Ammon's horn (tissue), 1 donor: ENCODE data around the gene HES3.

Experiments used
- DNase-seq: peaks from one replicate; pipeline ENCODE4 v3.0.0-alpha.2; 2016; ENCODE audit warnings: low spot score

Gene HES3

GRCh38 chr1:6280761-6281451 is 36.9 kb downstream of the HES3 start:
- no peak for DNase-seq

- DNase-seq: no peak
Measured at GRCh38 chr1:6281511-6282402, 37.8 kb downstream of the HES3 start.

- DNase-seq: no peak
Measured at GRCh38 chr1:6282577-6283270, 38.7 kb downstream of the HES3 start.

- no peak for DNase-seq
Measured at GRCh38 chr1:6285336-6285735, 41.4 kb downstream of the HES3 start.

- no peak for DNase-seq
Measured at GRCh38 chr1:6286266-6286665, 42.3 kb downstream of the HES3 start.

GRCh38 chr1:6287029-6287428 is 43.0 kb downstream of the HES3 start:
- no peak for DNase-seq

GRCh38 chr1:6287431-6287886 is 43.5 kb downstream of the HES3 start:
- DNase-seq: peak; percentile 80

GRCh38 chr1:6288026-6288425 is 44.0 kb downstream of the HES3 start:
- DNase-seq: no peak

- DNase-seq: no peak
Measured at GRCh38 chr1:6288665-6289064, 44.7 kb downstream of the HES3 start.

GRCh38 chr1:6292102-6292501 is 48.1 kb downstream of the HES3 start:
- DNase-seq: no peak

- no peak for DNase-seq
Measured at GRCh38 chr1:6294080-6294889, 50.3 kb downstream of the HES3 start.

GRCh38 chr1:6294890-6295556 is 51.0 kb downstream of the HES3 start:
- no peak for DNase-seq
